GM19193 (cell line): ENCODE measurements around the gene MACROD1.

Experiments
- POLR2A ChIP-seq: IDR thresholded peaks from 4 replicates; pipeline ENCODE4 v1.6.1; 2011; ENCODE audit not compliant: insufficient read depth, insufficient read length; ENCODE audit errors: extremely low read depth

MACROD1 gene

GRCh38 chr11:64065712-64066111 lies 100.2 kb downstream of the MACROD1 start:
- TF ChIP-seq POLR2A = no peak

GRCh38 chr11:64065141-64065465 lies 100.8 kb downstream of the MACROD1 start:
- no peak for TF ChIP-seq POLR2A

- TF ChIP-seq POLR2A = no peak
Measured at GRCh38 chr11:64064374-64065140, 101.4 kb downstream of the MACROD1 start.

GRCh38 chr11:64063777-64064176 lies 102.1 kb downstream of the MACROD1 start:
- no peak for TF ChIP-seq POLR2A

GRCh38 chr11:64062185-64063039 lies 103.5 kb downstream of the MACROD1 start:
- TF ChIP-seq POLR2A = no peak

GRCh38 chr11:64060861-64061444 lies 105.0 kb downstream of the MACROD1 start:
- no peak for TF ChIP-seq POLR2A

- TF ChIP-seq POLR2A = no peak
Measured at GRCh38 chr11:64060263-64060860, 105.6 kb downstream of the MACROD1 start.

GRCh38 chr11:64059339-64060140 lies 106.4 kb downstream of the MACROD1 start:
- TF ChIP-seq POLR2A = no peak

GRCh38 chr11:64058494-64058893 lies 107.4 kb downstream of the MACROD1 start:
- no peak for TF ChIP-seq POLR2A

GRCh38 chr11:64057890-64058289 lies 108.0 kb downstream of the MACROD1 start:
- TF ChIP-seq POLR2A = no peak

GRCh38 chr11:64056861-64057260 lies 109.1 kb downstream of the MACROD1 start:
- no peak for TF ChIP-seq POLR2A

GRCh38 chr11:64056213-64056785 lies 109.6 kb downstream of the MACROD1 start:
- no peak for TF ChIP-seq POLR2A

GRCh38 chr11:64055077-64055476 lies 110.8 kb downstream of the MACROD1 start:
- no peak for TF ChIP-seq POLR2A

GRCh38 chr11:64053699-64054098 lies 112.2 kb downstream of the MACROD1 start:
- TF ChIP-seq POLR2A = no peak
